HEK293 (cell line): ENCODE results near the gene KLF13.

Source experiments
- BCL11A ChIP-seq: fragments of 450-650 bp; formaldehyde crosslinking; IDR thresholded peaks from 2 replicates; pipeline ENCODE4 v1.5.1; 2016; ENCODE audit warnings: low read depth, missing biosample characterization, missing genetic modification characterization
- CTCF ChIP-seq: fragments of 450-650 bp; formaldehyde crosslinking; IDR thresholded peaks from 2 replicates; pipeline ENCODE4 v1.5.1; 2016; ENCODE audit warnings: missing biosample characterization, missing genetic modification characterization
- SETDB1 ChIP-seq: IDR thresholded peaks from one replicate; pipeline ENCODE4 v1.6.1; 2017; ENCODE audit warnings: mild to moderate bottlenecking, low read length, moderate library complexity, mixed read lengths; ENCODE audit not compliant: insufficient read length
- ZNF2 ChIP-seq: fragments of 450-650 bp; formaldehyde crosslinking; IDR thresholded peaks from 2 replicates; pipeline ENCODE4 v1.5.1; 2016; ENCODE audit warnings: missing biosample characterization, missing genetic modification characterization
- ZNF274 ChIP-seq, 2 experiments: fragments of 200-500 bp in 1 of 2; fragments of 450-650 bp in 1 of 2; sonication (Bioruptor generic) in 1 of 2; formaldehyde crosslinking in 1 of 2; IDR thresholded peaks; 2 replicates each; pipeline versions ENCODE4 v1.5.1 to v1.6.1; 2014 to 2016; ENCODE audit warnings: borderline replicate concordance in 1 of 2, inconsistent platforms in 1 of 2, low read length in 1 of 2, missing biosample characterization in 1 of 2, missing genetic modification characterization in 1 of 2
- ZNF530 ChIP-seq: fragments of 450-650 bp; formaldehyde crosslinking; IDR thresholded peaks from 2 replicates; pipeline ENCODE4 v1.5.1; 2016; ENCODE audit warnings: low read depth, missing biosample characterization, missing genetic modification characterization
- ZNF560 ChIP-seq: fragments of 450-650 bp; formaldehyde crosslinking; IDR thresholded peaks from 2 replicates; pipeline ENCODE4 v1.5.1; 2017; ENCODE audit warnings: missing biosample characterization, missing genetic modification characterization, borderline replicate concordance
- ZNF670 ChIP-seq: fragments of 450-650 bp; formaldehyde crosslinking; IDR thresholded peaks from 2 replicates; pipeline ENCODE4 v1.5.1; 2016; ENCODE audit warnings: missing biosample characterization, missing genetic modification characterization, low read depth
- ZNF785 ChIP-seq: fragments of 450-650 bp; formaldehyde crosslinking; IDR thresholded peaks from 2 replicates; pipeline ENCODE4 v1.5.1; 2016; ENCODE audit warnings: missing biosample characterization, missing genetic modification characterization
- TF ChIP-seq, protein P1 (sequence below): fragments of 450-650 bp; formaldehyde crosslinking; IDR thresholded peaks from 2 replicates; pipeline ENCODE4 v1.5.1; 2016; ENCODE audit warnings: missing biosample characterization, missing genetic modification characterization

GRCh38 chr15:31371520-31372240 is 45.0 kb downstream of the KLF13 start:
- TF ChIP-seq ZNF2 (no peak), BCL11A (tag by site-specific recombination) (no peak), ZNF670 (tag by site-specific recombination) (no peak), CTCF (tag by site-specific recombination) (no peak), ZNF530 (tag by site-specific recombination) (no peak), ZNF785 (tag by site-specific recombination) (no peak), ZNF274 (IDR thresholded peaks at IDR 0.05; ENCODE audit: low read length) (no peak), ZNF274 (tag by site-specific recombination; IDR thresholded peaks at IDR 0.05; ENCODE audit: borderline replicate concordance) (no peak), SETDB1 (no peak), ZNF560 (no peak)
- TF ChIP-seq, protein P1, sequence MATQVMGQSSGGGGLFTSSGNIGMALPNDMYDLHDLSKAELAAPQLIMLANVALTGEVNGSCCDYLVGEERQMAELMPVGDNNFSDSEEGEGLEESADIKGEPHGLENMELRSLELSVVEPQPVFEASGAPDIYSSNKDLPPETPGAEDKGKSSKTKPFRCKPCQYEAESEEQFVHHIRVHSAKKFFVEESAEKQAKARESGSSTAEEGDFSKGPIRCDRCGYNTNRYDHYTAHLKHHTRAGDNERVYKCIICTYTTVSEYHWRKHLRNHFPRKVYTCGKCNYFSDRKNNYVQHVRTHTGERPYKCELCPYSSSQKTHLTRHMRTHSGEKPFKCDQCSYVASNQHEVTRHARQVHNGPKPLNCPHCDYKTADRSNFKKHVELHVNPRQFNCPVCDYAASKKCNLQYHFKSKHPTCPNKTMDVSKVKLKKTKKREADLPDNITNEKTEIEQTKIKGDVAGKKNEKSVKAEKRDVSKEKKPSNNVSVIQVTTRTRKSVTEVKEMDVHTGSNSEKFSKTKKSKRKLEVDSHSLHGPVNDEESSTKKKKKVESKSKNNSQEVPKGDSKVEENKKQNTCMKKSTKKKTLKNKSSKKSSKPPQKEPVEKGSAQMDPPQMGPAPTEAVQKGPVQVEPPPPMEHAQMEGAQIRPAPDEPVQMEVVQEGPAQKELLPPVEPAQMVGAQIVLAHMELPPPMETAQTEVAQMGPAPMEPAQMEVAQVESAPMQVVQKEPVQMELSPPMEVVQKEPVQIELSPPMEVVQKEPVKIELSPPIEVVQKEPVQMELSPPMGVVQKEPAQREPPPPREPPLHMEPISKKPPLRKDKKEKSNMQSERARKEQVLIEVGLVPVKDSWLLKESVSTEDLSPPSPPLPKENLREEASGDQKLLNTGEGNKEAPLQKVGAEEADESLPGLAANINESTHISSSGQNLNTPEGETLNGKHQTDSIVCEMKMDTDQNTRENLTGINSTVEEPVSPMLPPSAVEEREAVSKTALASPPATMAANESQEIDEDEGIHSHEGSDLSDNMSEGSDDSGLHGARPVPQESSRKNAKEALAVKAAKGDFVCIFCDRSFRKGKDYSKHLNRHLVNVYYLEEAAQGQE (tag by site-specific recombination) = no peak
